H1 (cell line): ENCODE measurements around the gene PLG. TPM values are rescaled to one million over a fixed set of nuclear protein-coding genes. Genes with fewer than 3 reads are reported as not detected.

Source experiments
- CBX5 ChIP-seq: fragments of 300-800, 300-1000 bp; sonication (generic); IDR thresholded peaks from 2 replicates; pipeline ENCODE4 v1.7.1; 2016; ENCODE audit warnings: antibody characterized with exemption, low read length, low read depth
- CEBPB ChIP-seq: IDR thresholded peaks from 2 replicates; pipeline ENCODE4 v1.6.1; 2012; ENCODE audit warnings: low read depth, low read length
- CREB1 ChIP-seq: IDR thresholded peaks from 2 replicates; pipeline ENCODE4 v1.6.1; 2012; ENCODE audit warnings: inconsistent platforms
- EGR1 ChIP-seq: IDR thresholded peaks from 2 replicates; pipeline ENCODE4 v1.6.1; 2011; ENCODE audit warnings: low read depth, low read length, borderline replicate concordance
- EZH2 ChIP-seq: fragments of 200-600 bp; sonication (generic); IDR thresholded peaks from 2 replicates; pipeline ENCODE4 v1.7.1; 2012; ENCODE audit warnings: low read depth, mild to moderate bottlenecking, moderate library complexity, low read length, inconsistent platforms; ENCODE audit not compliant: severe bottlenecking
- SP1 ChIP-seq: IDR thresholded peaks from 2 replicates; pipeline ENCODE4 v1.6.1; 2011; ENCODE audit warnings: low read depth, low read length
- TEAD4 ChIP-seq: IDR thresholded peaks from 2 replicates; pipeline ENCODE4 v1.6.1; 2012; ENCODE audit warnings: low read depth, low read length, inconsistent platforms, mixed read lengths
- YY1 ChIP-seq: IDR thresholded peaks from 2 replicates; pipeline ENCODE4 v1.6.1; 2011; ENCODE audit warnings: low read depth, mild to moderate bottlenecking, low read length
- polyA plus RNA-seq, 7 experiments: library from polyadenylated mRNA; depleted of rRNA in 3 of 7; stranded (reverse) in 5 of 7; unstranded in 2 of 7; fragments of >200 nt in 5 of 7; fragments of 200-250 nt in 2 of 7; gene quantifications; 1 replicate in 5 of 7; 2 replicates in 1 of 7; 4 replicates in 1 of 7; pipeline versions ENCODE4 v1.2.1 to v1.2.3, GENCODE V29; 2011 to 2013; ENCODE audit warnings: missing spikeins in 2 of 7, mixed read lengths in 2 of 7
- total RNA-seq: library from RNA; stranded (reverse); fragmentation: NEBNext Ultra II Directional; extraction: Animal tissue kit (Norgen Biotek cat#: 25700); gene quantifications from 2 replicates; pipeline ENCODE4 v1.2.1, GENCODE V29; 2021
- TF ChIP-seq, protein P1 (sequence below): fragments of 300-600 bp; sonication (generic); IDR thresholded peaks from 2 replicates; pipeline ENCODE4 v1.7.1; 2012; ENCODE audit warnings: low read length, moderate library complexity, mild to moderate bottlenecking, inconsistent platforms; ENCODE audit not compliant: insufficient replicate concordance

The PLG gene
- total and polyA plus RNA-seq, 2 of the 8 experiments (the other 6 are each of a cell fraction or from before 2014, with no cell fraction given) = not detected

DNA sequence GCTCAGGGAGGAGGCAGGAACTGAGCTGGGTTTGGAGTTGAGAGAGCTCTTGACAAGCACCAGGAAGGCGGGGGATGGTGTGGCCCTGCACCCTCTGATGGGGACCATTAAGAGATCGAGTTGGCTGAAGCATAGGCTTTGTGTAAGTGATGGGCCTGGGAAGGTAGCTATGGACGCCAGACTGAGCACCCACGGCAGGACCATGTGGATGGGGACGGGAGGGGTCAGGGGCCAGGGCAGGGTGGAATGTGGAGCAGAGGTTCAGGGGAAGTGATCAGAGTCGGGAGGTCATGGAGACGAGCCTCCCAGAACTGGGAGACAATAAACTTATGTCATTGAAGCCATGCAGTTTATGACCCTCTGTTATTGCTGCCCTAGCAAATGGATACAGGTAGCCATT lies 81.7 kb downstream of the PLG start (continued):
- TF ChIP-seq, protein P1, sequence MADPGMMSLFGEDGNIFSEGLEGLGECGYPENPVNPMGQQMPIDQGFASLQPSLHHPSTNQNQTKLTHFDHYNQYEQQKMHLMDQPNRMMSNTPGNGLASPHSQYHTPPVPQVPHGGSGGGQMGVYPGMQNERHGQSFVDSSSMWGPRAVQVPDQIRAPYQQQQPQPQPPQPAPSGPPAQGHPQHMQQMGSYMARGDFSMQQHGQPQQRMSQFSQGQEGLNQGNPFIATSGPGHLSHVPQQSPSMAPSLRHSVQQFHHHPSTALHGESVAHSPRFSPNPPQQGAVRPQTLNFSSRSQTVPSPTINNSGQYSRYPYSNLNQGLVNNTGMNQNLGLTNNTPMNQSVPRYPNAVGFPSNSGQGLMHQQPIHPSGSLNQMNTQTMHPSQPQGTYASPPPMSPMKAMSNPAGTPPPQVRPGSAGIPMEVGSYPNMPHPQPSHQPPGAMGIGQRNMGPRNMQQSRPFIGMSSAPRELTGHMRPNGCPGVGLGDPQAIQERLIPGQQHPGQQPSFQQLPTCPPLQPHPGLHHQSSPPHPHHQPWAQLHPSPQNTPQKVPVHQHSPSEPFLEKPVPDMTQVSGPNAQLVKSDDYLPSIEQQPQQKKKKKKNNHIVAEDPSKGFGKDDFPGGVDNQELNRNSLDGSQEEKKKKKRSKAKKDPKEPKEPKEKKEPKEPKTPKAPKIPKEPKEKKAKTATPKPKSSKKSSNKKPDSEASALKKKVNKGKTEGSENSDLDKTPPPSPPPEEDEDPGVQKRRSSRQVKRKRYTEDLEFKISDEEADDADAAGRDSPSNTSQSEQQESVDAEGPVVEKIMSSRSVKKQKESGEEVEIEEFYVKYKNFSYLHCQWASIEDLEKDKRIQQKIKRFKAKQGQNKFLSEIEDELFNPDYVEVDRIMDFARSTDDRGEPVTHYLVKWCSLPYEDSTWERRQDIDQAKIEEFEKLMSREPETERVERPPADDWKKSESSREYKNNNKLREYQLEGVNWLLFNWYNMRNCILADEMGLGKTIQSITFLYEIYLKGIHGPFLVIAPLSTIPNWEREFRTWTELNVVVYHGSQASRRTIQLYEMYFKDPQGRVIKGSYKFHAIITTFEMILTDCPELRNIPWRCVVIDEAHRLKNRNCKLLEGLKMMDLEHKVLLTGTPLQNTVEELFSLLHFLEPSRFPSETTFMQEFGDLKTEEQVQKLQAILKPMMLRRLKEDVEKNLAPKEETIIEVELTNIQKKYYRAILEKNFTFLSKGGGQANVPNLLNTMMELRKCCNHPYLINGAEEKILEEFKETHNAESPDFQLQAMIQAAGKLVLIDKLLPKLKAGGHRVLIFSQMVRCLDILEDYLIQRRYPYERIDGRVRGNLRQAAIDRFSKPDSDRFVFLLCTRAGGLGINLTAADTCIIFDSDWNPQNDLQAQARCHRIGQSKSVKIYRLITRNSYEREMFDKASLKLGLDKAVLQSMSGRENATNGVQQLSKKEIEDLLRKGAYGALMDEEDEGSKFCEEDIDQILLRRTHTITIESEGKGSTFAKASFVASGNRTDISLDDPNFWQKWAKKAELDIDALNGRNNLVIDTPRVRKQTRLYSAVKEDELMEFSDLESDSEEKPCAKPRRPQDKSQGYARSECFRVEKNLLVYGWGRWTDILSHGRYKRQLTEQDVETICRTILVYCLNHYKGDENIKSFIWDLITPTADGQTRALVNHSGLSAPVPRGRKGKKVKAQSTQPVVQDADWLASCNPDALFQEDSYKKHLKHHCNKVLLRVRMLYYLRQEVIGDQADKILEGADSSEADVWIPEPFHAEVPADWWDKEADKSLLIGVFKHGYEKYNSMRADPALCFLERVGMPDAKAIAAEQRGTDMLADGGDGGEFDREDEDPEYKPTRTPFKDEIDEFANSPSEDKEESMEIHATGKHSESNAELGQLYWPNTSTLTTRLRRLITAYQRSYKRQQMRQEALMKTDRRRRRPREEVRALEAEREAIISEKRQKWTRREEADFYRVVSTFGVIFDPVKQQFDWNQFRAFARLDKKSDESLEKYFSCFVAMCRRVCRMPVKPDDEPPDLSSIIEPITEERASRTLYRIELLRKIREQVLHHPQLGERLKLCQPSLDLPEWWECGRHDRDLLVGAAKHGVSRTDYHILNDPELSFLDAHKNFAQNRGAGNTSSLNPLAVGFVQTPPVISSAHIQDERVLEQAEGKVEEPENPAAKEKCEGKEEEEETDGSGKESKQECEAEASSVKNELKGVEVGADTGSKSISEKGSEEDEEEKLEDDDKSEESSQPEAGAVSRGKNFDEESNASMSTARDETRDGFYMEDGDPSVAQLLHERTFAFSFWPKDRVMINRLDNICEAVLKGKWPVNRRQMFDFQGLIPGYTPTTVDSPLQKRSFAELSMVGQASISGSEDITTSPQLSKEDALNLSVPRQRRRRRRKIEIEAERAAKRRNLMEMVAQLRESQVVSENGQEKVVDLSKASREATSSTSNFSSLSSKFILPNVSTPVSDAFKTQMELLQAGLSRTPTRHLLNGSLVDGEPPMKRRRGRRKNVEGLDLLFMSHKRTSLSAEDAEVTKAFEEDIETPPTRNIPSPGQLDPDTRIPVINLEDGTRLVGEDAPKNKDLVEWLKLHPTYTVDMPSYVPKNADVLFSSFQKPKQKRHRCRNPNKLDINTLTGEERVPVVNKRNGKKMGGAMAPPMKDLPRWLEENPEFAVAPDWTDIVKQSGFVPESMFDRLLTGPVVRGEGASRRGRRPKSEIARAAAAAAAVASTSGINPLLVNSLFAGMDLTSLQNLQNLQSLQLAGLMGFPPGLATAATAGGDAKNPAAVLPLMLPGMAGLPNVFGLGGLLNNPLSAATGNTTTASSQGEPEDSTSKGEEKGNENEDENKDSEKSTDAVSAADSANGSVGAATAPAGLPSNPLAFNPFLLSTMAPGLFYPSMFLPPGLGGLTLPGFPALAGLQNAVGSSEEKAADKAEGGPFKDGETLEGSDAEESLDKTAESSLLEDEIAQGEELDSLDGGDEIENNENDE = no peak
- no peak for TF ChIP-seq EZH2
- TF ChIP-seq YY1 = no peak
- TF ChIP-seq CREB1 = no peak
- no peak for TF ChIP-seq CBX5
- TF ChIP-seq EGR1 = no peak
- TF ChIP-seq CEBPB = no peak
- no peak for TF ChIP-seq TEAD4
- no peak for TF ChIP-seq SP1
